Nephron progenitor cell (in vitro differentiated cells): ENCODE data around the gene LIN7A.

Experiments
- DNase-seq: peaks from one replicate; pipeline ENCODE4 v3.0.0; 2021
- H3K27ac Mint-ChIP-seq: 2 replicates; pipeline ENCODE4 v1.8.0; 2021; ENCODE audit warnings: mild to moderate bottlenecking, moderate library complexity, mixed read lengths
- H3K27me3 Mint-ChIP-seq: 2 replicates; pipeline ENCODE4 v1.8.0; 2021; ENCODE audit warnings: mild to moderate bottlenecking, low read depth, mixed read lengths; ENCODE audit not compliant: poor library complexity
- H3K36me3 Mint-ChIP-seq: 2 replicates; pipeline ENCODE4 v1.8.0; 2021; ENCODE audit warnings: low read depth, mixed read lengths
- H3K4me1 Mint-ChIP-seq: 2 replicates; pipeline ENCODE4 v1.8.0; 2021; ENCODE audit warnings: mixed read lengths
- H3K4me3 Mint-ChIP-seq: 2 replicates; pipeline ENCODE4 v1.8.0; 2021; ENCODE audit warnings: mild to moderate bottlenecking, moderate library complexity, mixed read lengths
- H3K9me3 Mint-ChIP-seq: 2 replicates; pipeline ENCODE4 v1.8.0; 2021; ENCODE audit warnings: mild to moderate bottlenecking, moderate library complexity, mixed read lengths
- CTCF ChIP-seq: fragments of 200-600 bp; sonication (generic); IDR thresholded peaks from 2 replicates; pipeline ENCODE4 v1.5.0; 2021; ENCODE audit warnings: antibody characterized with exemption

Gene LIN7A

GRCh38 chr12:80943338-80943737, 5.6 kb upstream of the LIN7A start:
- no peak for TF ChIP-seq CTCF
- no peak overlapping the region for H3K4me3 Mint-ChIP-seq
- peaks cover 4% of the 10 kb centered on the region for H3K27me3 Mint-ChIP-seq
- H3K27ac Mint-ChIP-seq = no peak overlapping the region
- no peaks in the 10 kb centered on the region for H3K36me3 Mint-ChIP-seq
- no peak for DNase-seq
- no peaks in the 10 kb centered on the region for H3K9me3 Mint-ChIP-seq
- peaks cover 11% of the 10 kb centered on the region for H3K4me1 Mint-ChIP-seq

GRCh38 chr12:80941916-80942315, 4.2 kb upstream of the LIN7A start:
- TF ChIP-seq CTCF = no peak
- Mint-ChIP-seq H3K27ac (no peak overlapping the region), H3K27me3 (peaks cover 9% of the 10 kb centered on the region), H3K9me3 (no peaks in the 10 kb centered on the region), H3K4me1 (peaks cover 16% of the 10 kb centered on the region), H3K4me3 (no peak overlapping the region), H3K36me3 (no peaks in the 10 kb centered on the region)
- DNase-seq = no peak

- TF ChIP-seq CTCF = no peak
- Mint-ChIP-seq H3K36me3 (no peaks in the 10 kb centered on the region), H3K9me3 (no peaks in the 10 kb centered on the region), H3K27me3 (peaks cover 9% of the 10 kb centered on the region), H3K27ac (no peak overlapping the region), H3K4me3 (no peak overlapping the region), H3K4me1 (peaks cover 32% of the 10 kb centered on the region)
- DNase-seq = no peak
Observed at GRCh38 chr12:80939231-80939950, 1.7 kb upstream of the LIN7A start.

GRCh38 chr12:80938397-80938796, 663 bp upstream of the LIN7A start:
- DNase-seq = no peak
- Mint-ChIP-seq H3K27me3 (peaks cover 9% of the 10 kb centered on the region), H3K4me1 (peaks cover 41% of the 10 kb centered on the region), H3K9me3 (no peaks in the 10 kb centered on the region), H3K36me3 (no peaks in the 10 kb centered on the region), H3K27ac (no peak overlapping the region), H3K4me3 (peak overlapping the region; percentile 51)
- no peak for TF ChIP-seq CTCF

GRCh38 chr12:80936642-80937390, 918 bp downstream of the LIN7A start:
- Mint-ChIP-seq H3K27ac (peak overlapping the region; percentile 68), H3K4me3 (peak overlapping the region; percentile 94), H3K36me3 (no peaks in the 10 kb centered on the region), H3K27me3 (peaks cover 9% of the 10 kb centered on the region), H3K9me3 (no peaks in the 10 kb centered on the region), H3K4me1 (peaks cover 48% of the 10 kb centered on the region)
- peak; percentile 65 for DNase-seq
- TF ChIP-seq CTCF = no peak

GRCh38 chr12:80936353-80936641, 1.4 kb downstream of the LIN7A start:
- peak overlapping the region; percentile 94 for H3K4me3 Mint-ChIP-seq
- H3K27me3 Mint-ChIP-seq = peaks cover 9% of the 10 kb centered on the region
- no peaks in the 10 kb centered on the region for H3K9me3 Mint-ChIP-seq
- peaks cover 53% of the 10 kb centered on the region for H3K4me1 Mint-ChIP-seq
- H3K27ac Mint-ChIP-seq = peak overlapping the region; percentile 68
- peak; percentile 52 for DNase-seq
- no peak for TF ChIP-seq CTCF
- no peaks in the 10 kb centered on the region for H3K36me3 Mint-ChIP-seq
